Stimulated activated CD4-positive, alpha-beta T cell treated with anti-CD3 and anti-CD28 coated beads, Interleukin-1b, Interleukin-23, amount 100 ng/mL, for 48 hours (primary cell): ENCODE measurements around the gene TPRG1L.

Experiments used
- DNase-seq: peaks from one replicate; pipeline ENCODE4 v3.0.0-alpha.2; 2020

TPRG1L gene

GRCh38 chr1:3668585-3669300 is 43.9 kb downstream of the TPRG1L start:
- no peak for DNase-seq

GRCh38 chr1:3669421-3669821 is 44.6 kb downstream of the TPRG1L start:
- no peak for DNase-seq

DNA sequence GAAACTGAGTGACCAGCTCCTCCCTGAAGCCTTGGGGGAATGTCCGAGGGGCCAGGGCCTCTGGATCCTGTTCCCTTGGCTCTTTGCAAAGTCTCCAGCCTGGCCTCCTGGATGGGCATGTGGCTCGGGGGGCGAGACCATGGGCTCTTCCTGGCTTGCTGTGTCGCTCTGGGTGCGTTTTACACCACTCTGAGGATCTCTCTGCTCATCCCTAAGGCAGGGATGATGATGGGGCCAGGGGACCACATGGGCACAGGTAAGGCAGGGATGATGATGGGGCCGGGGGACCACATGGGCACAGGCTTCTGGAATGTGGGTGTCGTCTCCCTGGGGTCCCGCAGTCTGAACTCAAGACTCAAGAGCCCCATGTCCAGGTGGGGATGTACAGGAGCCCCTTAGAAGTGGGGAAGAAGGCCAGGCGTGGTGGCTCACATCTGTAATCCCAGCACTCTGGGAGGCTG is 45.2 kb downstream of the TPRG1L start:
- no peak for DNase-seq

GRCh38 chr1:3670823-3671265 is 46.0 kb downstream of the TPRG1L start:
- no peak for DNase-seq

DNA sequence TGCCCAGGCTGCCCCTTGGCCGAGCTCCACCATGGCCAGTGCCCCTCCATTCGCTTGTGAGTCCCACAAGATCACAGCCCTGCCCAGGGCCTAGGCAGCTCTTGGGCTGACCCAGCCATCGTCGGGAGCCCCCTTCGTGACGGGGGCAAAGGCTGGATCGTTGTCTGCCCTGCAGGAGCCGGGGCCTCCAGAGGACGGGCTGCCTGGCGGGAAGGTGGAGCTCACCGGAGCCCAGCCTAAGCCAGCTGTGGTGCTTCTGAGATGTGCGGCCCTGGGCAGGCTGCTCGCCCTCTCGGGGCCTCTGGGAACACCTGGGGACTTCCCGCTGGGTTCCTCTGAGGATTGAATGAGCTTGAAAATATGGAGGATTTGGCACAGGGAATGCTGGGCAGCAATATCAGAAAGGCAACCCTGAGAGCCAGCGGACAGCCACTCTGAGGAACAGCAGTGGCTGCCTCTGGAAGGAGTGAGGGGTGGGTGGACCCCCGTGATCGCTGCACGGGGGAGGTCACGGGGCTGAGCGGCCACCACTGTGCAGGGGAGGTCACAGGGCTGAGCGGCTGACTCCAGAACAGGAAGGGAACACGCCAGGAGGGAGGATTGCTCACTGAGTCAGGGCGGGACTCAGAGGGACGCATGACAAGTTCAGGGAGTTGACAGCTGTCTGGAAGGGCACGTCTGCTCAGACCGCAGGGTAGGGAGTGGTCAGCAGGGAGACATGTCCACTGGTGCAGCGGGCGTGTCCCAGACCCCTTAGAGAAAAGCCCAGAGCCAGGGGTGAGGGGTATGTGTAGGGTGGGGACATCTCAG is 46.8 kb downstream of the TPRG1L start:
- DNase-seq, result no peak

GRCh38 chr1:3672231-3672970 is 47.6 kb downstream of the TPRG1L start:
- no peak for DNase-seq

DNA sequence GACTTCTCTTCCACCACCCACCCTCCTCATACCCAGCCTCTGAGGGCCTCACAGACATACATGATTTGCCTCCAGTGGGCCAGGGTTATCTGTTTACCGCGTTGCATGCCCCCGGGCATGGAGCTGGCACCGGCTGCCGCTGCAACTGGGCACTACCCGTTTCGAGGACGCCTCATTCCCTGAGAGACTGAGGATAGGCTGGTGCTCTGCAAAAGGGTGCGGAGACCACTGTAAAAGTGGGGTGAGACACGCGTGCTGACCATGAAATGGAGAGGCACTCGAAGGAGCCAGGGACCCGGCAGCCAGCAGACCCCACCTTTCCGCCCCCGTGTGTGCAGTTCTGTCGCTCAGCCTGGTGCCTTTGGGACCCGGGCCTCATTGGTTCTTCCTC is 48.2 kb downstream of the TPRG1L start:
- DNase-seq, result no peak

- DNase-seq, result no peak
Observed at GRCh38 chr1:3673381-3674099, 48.7 kb downstream of the TPRG1L start.

GRCh38 chr1:3674100-3675094 is 49.6 kb downstream of the TPRG1L start:
- no peak for DNase-seq

- no peak for DNase-seq
Observed at GRCh38 chr1:3675436-3675835, 50.6 kb downstream of the TPRG1L start.

GRCh38 chr1:3676581-3677470 is 52.0 kb downstream of the TPRG1L start:
- no peak for DNase-seq

- no peak for DNase-seq
Observed at GRCh38 chr1:3677484-3677883, 52.7 kb downstream of the TPRG1L start.

DNA sequence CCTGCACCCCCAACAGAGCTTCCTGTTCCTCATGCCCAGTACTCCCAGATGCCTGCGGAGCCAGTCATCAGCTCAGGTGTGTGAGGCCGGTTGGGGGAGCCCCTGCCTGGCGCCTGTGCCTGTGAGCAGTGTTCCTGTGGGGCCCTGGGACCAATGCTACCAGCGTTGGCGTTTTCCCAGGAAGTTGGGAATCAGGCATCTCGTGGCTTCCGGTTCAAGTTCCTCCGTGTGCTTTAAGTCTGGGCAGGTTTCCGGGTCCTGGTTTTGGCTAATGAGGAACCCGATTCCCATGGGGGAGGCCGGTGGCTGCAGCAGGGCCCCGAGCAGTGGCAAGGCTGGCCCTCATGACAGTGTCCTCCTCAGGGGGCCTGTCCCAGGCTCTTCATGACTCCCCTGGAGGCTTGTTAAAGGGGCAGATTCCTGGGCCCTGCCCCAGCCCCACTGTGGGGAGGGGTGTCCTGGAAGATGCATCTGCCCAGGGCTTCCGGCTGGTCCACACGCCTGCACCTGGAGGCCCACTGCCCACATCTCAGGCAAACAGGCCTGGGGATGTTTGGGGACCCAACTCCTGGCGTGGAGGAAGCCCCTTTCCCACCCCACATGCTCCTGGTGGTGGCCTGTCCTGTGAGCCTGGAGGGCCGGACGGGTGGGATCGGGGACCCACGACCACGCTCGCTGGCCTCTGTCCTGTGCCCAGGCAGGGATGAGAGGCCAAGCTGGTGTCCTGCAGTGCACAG is 53.7 kb downstream of the TPRG1L start:
- DNase-seq, result no peak

GRCh38 chr1:3679098-3679555 is 54.3 kb downstream of the TPRG1L start:
- DNase-seq, result no peak
